ENCODE measurements around the gene VRK1. TPM values are rescaled to one million over a fixed set of nuclear protein-coding genes. Genes with fewer than 3 reads are reported as not detected.

The VRK1 gene
- polyA plus RNA-seq, 1 experiment = 3.7 TPM

- POLR2A ChIA-PET = no interaction called here
- TF ChIP-seq, protein P1, sequence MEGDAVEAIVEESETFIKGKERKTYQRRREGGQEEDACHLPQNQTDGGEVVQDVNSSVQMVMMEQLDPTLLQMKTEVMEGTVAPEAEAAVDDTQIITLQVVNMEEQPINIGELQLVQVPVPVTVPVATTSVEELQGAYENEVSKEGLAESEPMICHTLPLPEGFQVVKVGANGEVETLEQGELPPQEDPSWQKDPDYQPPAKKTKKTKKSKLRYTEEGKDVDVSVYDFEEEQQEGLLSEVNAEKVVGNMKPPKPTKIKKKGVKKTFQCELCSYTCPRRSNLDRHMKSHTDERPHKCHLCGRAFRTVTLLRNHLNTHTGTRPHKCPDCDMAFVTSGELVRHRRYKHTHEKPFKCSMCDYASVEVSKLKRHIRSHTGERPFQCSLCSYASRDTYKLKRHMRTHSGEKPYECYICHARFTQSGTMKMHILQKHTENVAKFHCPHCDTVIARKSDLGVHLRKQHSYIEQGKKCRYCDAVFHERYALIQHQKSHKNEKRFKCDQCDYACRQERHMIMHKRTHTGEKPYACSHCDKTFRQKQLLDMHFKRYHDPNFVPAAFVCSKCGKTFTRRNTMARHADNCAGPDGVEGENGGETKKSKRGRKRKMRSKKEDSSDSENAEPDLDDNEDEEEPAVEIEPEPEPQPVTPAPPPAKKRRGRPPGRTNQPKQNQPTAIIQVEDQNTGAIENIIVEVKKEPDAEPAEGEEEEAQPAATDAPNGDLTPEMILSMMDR (IDR thresholded peaks at IDR 0.05; ENCODE audit: insufficient read depth, low read depth, low read length) = no peak
- no peak overlapping the region for H3K4me3 ChIP-seq (ENCODE audit: low read depth, low read length)
- DNase-seq (ENCODE audit: low read depth) = no peak
- CTCF ChIA-PET = no interaction called here
- no peaks in the 10 kb centered on the region for H3K27me3 ChIP-seq (ENCODE audit: control insufficient read depth, insufficient read depth, low read length)
- H3K36me3 ChIP-seq (ENCODE audit: control insufficient read depth, insufficient read depth, low read length) = no peaks in the 10 kb centered on the region
These were observed 5.8 kb downstream of the VRK1 start for GRCh38 chr14:96802963-96803362.

DNA sequence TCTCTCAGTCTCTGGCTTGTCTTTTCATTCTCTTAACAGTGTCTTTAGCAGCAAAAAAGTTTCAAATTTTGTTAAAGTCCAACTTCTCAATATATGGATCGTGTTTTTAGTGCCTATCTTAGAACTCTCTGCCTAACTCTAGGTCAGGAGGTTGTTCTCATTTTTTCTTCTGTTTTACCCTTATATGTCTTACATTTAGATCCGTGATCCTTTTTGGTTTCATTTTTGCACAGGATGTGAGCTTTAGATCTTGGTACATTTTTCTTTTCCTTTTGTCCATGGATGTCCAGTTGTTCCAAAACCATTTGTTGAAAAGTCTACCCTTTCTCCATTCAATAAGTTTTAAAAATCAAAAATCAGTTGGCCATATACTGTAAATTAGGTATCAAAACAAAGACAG is 6.8 kb downstream of the VRK1 start:
- Histone ChIP-seq H3K4me3 (ENCODE audit: low read depth, low read length) (no peak overlapping the region), H3K36me3 (ENCODE audit: control insufficient read depth, insufficient read depth, low read length) (no peaks in the 10 kb centered on the region), H3K27me3 (ENCODE audit: control insufficient read depth, insufficient read depth, low read length) (no peaks in the 10 kb centered on the region)
- ChIA-PET POLR2A (no interaction called here), CTCF (no interaction called here)
- TF ChIP-seq, protein P1 (IDR thresholded peaks at IDR 0.05; ENCODE audit: insufficient read depth, low read depth, low read length) = no peak
- no peak for DNase-seq (ENCODE audit: low read depth)

DNA sequence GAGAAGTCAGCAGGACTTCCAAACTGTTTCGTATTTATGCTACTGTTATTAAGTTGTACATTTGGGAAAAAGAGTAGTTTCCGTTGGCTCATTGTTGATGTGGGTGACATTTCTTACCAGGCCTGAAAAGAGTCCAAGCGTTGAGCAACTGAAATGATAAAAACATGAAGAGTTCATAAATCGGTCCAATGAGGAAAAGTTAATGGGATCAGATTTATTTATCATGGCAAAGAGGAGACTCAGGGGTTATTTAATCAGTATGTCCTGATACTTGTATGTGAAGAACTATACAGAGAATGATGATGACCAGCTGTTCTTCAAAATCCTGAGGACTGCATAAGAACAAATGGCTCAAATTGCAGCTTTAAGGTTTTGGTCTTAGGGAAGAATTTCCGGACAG is 7.7 kb downstream of the VRK1 start:
- TF ChIP-seq, protein P1 (IDR thresholded peaks at IDR 0.05; ENCODE audit: insufficient read depth, low read depth, low read length) = no peak
- H3K4me3 ChIP-seq (ENCODE audit: low read depth, low read length) = no peak overlapping the region
- POLR2A ChIA-PET = no interaction called here
- CTCF ChIA-PET = interaction anchor here (0.6 to 0.7 kb wide), 2 partner anchors 16 to 124 kb away, joined by 3 read pairs; no protein-coding TSS in a partner anchor
- H3K27me3 ChIP-seq (ENCODE audit: control insufficient read depth, insufficient read depth, low read length) = no peaks in the 10 kb centered on the region
- H3K36me3 ChIP-seq (ENCODE audit: control insufficient read depth, insufficient read depth, low read length) = no peaks in the 10 kb centered on the region
- no peak for DNase-seq (ENCODE audit: low read depth)

GRCh38 chr14:96805956-96806355 is 8.8 kb downstream of the VRK1 start:
- no peak for DNase-seq (ENCODE audit: low read depth)
- TF ChIP-seq, protein P1 (IDR thresholded peaks at IDR 0.05; ENCODE audit: insufficient read depth, low read depth, low read length) = no peak
- H3K27me3 ChIP-seq (ENCODE audit: control insufficient read depth, insufficient read depth, low read length) = no peaks in the 10 kb centered on the region
- no peaks in the 10 kb centered on the region for H3K36me3 ChIP-seq (ENCODE audit: control insufficient read depth, insufficient read depth, low read length)
- ChIA-PET CTCF (no interaction called here), POLR2A (no interaction called here)
- H3K4me3 ChIP-seq (ENCODE audit: low read depth, low read length) = no peak overlapping the region

- Histone ChIP-seq H3K27me3 (ENCODE audit: control insufficient read depth, insufficient read depth, low read length) (no peaks in the 10 kb centered on the region), H3K36me3 (ENCODE audit: control insufficient read depth, insufficient read depth, low read length) (no peaks in the 10 kb centered on the region), H3K4me3 (ENCODE audit: low read depth, low read length) (no peak overlapping the region)
- TF ChIP-seq, protein P1 (IDR thresholded peaks at IDR 0.05; ENCODE audit: insufficient read depth, low read depth, low read length) = no peak
- POLR2A ChIA-PET = no interaction called here
- DNase-seq (ENCODE audit: low read depth) = no peak
- CTCF ChIA-PET = interaction anchor here (0.6 kb wide), 1 partner anchor 40 kb away, joined by 3 read pairs; no protein-coding TSS in a partner anchor
These were observed 9.7 kb downstream of the VRK1 start for GRCh38 chr14:96806836-96807235.

Data from BJ (cell line).